Measurements from ENCODE around the gene DDX17.
"Not testable (repeated sequence)": the region's sequence is repeated elsewhere in the genome, so short reads cannot be mapped to it uniquely, and the experiment has no call there.

The DDX17 gene

DNA sequence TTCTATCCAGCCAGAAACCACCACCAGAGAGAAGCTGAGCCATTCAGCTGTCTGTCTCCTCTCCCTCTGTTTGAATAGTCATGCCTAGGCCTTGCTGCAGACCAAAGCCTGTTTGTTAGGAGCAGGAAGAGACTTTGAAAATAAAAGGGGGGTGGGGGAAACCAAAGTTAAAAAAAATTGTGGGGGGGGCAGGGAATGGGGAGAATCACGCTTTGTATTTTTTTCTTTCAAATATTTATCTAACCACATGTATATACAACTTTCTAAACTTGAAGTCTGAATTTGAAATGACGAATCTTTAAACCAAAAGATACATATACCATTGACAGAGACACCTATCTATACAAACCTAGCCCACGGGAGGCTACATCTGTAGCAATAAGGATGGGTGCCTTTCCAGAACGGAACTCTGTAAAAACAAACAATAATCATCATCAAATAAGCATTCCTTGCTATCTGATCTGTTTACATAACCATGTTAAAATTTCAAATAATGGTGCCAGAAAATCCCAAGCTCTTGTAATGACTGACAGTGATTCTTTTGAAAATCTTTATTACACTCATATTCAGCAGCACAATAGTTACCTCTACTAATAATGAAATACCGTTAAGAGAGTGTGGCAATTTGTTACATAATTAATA, 14.3 kb downstream of the DDX17 start:
- DNase-seq (ENCODE audit: low read depth): no peak

DNA sequence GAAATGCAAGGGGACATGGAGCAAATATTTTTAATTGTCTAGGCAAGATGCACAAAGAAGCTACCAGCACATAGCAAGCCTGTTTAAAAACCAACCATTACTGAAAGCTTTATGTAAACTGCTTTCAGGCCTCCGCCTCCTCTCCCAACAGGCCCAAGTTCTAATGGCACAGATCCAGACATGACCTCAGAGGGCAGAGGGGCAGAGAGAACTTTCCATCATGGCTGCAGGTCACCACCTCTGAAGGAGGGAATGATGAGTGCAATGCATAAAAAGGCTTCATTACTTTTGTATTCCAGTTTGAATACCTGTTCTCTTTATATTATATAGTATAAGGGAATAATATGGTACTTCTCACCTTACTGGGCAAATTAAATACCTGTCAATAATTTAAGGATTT, 15.2 kb downstream of the DDX17 start:
- no peak for DNase-seq (ENCODE audit: low read depth)

DNA sequence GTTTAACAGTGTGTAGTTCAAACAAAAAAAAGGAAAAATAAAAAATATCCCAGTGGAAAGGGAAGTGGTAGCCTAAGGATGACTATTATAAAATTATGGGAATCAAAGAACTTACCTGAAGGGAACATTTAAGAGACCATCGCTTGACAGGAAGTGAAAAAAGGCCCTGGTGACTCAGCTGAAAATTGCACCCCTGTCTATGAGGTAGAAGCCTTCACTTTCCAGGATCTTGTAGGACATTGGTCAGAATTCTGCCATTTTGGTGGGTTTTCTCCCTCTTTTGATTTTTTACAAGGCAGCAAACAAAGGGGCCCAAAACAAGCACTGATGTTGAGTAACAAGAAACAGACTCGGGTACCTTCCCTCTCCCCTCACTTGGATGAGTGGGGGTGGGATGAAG, 15.6 kb downstream of the DDX17 start:
- DNase-seq (ENCODE audit: low read depth): no peak

DNA sequence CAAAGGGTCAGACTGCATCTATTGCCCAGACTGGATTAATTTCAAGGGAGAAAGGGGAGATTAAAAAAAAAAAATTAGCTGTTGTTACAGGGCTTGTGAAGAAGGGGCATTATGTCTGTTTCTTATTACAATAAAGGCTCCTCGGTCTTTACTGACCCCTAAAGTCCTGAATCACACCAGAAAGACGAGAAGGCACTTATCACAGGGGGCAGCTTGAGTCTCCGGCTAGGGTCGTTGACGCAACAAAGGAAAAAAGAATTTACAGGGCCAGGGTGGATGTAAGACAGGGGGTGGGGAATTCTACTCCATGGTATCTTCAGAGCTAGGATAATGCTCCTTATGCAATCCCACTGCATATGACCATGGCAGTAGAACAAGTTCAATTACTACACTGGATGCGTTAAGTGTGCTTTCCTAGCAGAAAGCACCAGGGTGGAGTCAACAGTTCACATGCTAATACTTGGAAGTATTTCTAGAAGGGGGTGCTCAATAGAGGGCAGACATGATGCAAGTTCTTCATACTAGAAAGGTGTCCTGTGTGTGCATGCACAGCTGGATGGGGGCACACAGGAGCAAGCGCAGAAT, 16.5 kb downstream of the DDX17 start:
- no peak for DNase-seq (ENCODE audit: low read depth)

DNA sequence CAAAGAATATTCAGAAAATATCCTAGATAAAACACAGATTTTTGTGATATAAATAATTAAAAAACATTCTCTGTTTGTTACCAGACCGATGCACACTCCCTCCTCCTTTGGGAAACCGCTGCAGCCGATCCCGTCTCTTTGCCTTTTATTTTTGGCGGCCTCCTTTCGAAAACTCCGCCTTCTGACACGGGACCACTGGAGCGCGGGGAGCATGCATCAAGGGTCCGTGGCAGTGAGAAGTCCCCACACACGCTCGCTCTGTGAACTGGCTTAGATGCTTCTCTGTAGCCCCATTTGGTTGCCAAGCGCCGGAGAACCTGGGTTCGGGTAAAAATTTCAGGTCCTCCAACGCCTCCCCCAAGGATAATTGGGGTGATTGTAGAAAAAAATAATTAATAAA, 17.0 kb downstream of the DDX17 start:
- no peak for DNase-seq (ENCODE audit: low read depth)

DNA sequence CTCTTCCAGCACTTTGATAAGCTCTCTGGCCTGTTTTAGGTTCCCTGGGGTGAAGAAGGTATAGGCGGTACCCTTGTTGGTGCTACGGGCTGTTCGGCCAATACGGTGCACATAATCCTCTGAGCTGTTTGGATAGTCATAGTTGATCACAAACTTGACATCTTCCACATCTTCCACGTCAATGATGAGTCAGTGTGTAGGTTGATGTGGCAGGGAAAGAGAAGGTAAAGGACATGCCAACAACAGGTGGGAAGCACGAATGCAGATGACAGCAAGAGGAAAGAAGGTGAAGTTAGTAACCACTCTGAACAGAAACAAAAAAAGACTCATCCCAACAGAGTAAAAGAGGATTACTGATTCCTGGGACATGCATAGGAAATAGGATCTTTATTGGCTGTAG, 18.2 kb downstream of the DDX17 start:
- no peak for DNase-seq (ENCODE audit: low read depth)

DNA sequence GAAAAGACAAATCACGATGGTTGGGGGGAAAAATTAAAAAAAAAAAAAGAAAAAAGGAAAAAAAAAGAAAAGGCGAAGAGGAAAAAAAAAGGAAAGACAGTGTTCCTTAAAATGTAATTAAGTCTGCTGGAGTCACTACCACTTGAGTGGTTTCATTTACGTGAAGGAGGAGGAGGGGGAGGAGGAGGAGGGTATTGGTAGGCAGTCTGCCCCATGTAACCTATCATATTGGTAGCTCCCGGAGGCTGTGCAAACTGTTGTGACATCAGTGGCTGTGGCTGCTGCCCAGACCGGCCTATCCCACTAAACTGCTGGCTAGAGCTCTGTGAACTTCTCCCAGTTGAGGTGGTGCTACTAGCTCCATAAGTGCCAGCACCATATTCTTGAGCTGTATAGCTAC, 20.3 kb downstream of the DDX17 start:
- no peak for DNase-seq (ENCODE audit: low read depth)

DNA sequence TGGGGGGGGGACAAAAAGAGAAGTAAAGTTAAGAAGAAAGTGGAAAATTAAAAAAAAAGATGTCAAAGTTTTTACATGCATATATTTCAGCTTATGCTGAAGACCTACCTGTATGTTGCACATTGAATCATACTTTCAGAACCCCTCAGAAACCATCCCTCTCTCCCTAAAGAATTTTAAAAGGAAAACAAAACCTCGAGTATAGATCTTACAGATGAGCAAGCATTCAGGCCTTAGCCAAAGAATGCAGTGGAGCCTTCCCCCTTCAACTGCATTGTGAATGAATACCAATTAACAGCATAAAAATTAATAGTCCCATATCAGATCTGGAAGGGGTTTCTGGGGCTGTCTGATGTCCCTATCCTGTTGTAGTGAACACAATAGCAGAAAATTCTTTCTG, 21.9 kb downstream of the DDX17 start:
- no peak for DNase-seq (ENCODE audit: low read depth)

DNA sequence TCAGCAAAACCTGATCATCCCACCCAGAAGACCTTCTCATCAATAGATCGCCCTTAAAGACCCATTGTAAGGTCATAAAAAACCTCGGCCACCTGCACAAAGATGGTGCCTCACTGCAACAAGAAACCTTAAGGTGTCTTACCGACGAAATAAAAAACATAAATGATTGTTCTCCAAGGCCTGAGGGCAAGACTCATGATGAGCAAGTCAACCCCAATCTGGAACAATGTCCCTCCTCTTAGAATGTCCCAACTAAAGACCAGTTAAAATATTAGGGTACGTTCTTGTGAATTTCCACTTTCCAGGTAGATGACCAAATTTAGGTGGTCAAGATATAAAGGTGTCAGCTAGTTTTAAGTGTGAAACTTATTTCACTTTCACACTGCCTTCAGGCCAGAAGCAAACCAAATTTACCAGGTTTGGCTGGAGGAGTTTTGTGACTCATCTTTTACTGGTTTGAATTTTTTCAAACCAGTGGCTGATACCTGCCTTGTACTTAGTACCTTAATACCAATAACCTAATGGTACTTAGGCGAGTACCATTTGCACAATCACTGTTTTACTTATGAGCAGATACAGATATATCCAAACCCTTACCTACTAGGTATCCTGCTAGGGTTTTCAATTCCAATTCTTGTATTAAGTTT, 23.3 kb downstream of the DDX17 start:
- DNase-seq (ENCODE audit: low read depth): no peak

DNA sequence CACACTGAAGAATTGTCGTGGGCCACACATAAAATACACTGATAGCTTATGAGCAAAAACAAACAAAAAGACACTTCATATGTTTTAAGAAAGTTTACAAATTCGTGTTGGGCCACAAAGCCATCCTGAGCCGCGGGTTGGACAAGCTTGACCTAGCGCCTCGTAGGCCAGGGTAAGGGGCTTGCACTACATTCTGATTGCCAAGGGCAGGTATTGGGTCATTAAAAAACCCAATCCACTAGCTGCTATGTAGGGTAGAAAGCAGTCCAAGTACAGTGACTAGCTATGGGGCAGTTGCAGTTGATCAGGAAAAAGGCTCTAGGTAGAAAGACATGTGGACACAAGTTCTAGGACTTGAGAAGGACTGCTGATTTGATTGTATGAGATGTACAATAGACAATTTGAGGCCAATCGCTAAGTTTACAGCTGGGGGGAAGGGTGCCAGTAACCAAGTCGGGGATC, 24.2 kb downstream of the DDX17 start:
- no peak for DNase-seq (ENCODE audit: low read depth)

DNA sequence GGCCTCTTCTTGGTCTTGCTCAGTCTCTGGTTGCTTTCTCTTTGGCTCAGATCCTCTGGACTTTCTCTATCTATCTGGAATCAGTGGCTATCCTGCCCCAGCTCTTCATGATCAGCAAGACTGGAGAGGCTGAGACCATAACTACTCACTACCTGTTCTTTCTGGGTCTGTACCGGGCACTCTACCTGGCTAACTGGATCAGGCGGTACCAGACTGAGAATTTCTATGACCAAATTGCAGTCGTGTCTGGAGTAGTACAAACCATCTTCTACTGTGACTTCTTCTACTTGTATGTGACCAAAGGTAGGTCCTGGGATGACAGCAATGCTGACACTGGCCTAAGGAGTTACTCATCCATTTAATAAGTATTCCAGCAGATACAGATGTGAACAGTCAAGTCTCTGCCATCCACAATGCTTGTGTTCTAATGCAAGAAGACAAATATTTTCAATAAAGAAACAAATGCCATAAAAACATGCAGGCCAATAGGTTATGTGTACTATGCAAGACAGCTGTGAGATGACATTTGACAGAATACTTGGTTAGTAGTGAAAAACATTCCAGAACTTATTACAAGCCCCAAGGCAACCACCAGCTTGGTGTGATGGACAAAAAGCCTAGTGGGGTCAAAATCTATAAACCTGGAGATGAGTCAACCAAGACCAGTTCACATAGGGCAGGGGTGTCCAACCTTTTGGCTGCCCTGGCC, 24.8 kb downstream of the DDX17 start:
- DNase-seq (ENCODE audit: low read depth): no peak

DNA sequence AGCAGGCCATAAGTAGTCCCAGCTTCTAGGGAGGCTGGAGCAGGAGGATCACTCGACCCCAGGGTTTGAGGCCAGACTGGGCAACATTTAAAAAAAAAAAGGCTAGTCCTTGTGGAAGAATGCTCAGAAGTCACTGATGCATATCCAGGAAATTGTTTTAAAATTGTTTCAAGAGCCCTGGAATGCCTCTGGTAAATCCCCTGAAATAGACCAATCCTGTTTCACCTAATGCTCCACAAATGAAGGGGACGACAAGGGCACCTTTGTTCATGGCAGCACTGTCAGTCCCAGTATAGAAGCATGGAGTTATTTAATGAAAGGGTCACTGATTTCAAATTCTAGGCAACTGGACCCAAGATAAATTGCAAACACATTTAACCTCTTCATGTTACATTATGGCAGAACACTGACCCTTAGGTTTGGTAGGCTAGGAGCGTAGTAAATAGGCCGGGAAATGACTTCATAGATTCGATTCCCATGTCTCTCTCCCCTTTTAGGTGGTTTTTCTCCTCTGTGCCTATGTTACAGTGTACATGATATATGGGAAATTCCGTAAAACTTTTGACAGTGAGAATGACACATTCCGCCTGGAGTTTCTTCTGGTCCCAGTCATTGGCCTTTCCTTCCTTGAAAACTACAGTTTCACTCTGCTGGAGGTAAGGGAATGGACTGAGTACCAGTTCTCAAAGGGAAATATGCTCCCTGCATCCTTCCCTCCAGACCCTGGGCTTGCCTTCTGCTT, 26.8 kb downstream of the DDX17 start:
- DNase-seq (ENCODE audit: low read depth): no peak

DNA sequence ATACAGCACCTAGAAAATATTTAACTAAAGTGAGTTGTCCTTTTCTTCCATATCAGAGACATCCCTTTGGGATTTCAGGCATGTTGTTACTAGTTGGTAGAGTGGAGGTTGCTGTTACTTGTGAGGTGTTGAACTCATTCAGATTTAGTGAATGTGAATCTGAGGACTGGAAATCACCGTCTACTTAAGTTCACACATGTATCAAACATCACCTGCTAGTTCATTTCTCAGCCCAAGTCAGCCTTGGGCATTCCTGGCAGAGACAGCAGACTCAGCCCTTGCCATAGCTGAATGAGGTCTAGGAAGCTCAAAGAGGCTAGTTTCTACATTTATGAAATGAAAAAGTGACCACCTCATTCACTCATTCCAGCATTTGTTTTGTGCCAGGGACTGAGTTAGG, 28.5 kb downstream of the DDX17 start:
- no peak for DNase-seq (ENCODE audit: low read depth)

DNA sequence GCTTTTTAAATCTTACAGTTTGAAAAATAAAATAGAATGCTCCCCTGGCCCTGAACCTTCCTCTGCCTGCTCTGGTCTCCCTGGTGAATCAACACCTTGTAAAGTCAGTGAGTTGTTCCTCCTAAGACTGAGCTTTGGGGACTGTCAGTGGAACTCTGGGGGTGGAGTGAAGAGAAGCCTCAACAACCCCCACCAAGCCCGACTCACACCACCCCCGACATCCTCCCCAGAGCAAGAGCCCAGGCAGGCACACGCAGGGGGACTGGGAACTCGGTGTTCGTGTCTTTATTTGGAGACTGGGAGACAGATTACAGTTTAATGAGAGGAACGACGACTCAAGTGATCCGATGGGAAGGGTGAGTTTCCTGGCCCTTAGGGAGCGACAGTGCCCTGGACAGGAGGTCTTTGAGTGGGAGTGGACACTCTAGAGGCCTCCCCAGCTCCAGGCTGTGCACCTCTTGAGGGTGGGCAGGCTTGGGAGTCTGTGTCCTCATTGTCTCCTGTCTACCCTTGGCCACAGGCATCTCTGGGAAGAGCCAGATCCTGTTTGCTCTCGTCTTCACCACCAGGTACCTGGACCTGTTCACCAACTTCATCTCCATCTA, 32.0 kb downstream of the DDX17 start:
- DNase-seq (ENCODE audit: low read depth): no peak

DNA sequence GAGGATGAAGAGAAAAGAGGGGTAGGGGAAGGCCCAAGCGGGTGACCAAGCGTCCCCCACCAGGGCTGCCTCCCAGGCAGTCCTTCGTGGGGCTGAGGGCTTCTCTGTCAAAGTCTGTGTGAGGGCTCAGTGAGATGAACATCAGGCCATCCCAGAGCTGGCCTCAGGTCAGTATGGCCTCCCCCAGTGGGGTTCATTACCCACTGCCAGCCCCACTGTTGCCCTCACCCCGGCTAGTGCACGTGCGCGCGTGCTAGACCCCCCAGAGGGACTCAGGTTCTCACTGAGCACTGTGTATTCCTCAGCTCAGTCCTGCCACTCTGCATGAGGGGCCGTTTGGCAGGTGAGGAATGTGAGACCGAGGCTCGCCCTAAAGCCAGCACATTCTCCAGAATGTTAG, 34.9 kb downstream of the DDX17 start:
- no peak for DNase-seq (ENCODE audit: low read depth)

DNA sequence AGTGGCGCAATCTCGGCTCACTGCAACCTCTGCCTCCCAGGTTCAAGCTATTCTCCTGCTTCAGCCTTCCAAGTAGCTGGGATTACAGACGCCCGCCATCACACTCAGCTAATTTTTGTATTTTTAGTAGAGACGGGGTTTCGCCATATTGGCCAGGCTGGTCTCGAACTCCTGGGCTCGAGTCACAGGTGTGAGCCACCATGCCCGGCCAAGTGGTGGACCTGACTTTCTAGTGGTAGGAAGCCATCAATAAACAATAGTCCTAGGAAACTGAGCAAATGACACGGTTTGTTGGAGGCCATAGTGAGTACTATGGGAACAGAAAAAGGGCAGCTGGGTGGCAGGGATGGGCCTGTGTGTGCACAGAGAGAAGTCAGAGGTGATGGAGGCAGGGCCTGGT, 35.9 kb downstream of the DDX17 start:
- not testable (repeated sequence) for DNase-seq (ENCODE audit: low read depth)

DNA sequence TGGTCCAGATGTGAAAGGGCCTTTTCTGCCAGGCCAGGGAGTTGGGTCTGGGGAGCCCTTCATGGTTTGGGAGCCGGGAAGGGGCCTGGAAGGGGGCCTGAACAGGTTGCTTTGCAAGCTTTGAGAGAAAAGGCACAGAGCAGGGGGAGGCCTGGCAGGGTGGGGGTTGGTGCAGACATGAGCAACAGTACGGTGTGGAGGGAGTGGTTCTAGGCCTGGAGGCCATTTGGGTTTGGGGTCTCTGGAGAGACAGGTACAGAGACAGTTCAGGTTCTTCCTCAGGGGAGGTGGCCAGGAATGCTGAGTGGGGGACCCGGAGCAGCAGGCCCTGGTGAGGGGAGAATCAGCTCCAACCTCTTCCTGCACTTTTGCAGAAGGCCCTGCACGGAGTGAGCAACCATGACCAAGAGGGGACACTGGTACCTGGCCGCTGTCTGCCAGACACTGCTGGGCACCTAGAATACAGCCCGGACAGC, 36.8 kb downstream of the DDX17 start:
- DNase-seq (ENCODE audit: low read depth): no peak

DNA sequence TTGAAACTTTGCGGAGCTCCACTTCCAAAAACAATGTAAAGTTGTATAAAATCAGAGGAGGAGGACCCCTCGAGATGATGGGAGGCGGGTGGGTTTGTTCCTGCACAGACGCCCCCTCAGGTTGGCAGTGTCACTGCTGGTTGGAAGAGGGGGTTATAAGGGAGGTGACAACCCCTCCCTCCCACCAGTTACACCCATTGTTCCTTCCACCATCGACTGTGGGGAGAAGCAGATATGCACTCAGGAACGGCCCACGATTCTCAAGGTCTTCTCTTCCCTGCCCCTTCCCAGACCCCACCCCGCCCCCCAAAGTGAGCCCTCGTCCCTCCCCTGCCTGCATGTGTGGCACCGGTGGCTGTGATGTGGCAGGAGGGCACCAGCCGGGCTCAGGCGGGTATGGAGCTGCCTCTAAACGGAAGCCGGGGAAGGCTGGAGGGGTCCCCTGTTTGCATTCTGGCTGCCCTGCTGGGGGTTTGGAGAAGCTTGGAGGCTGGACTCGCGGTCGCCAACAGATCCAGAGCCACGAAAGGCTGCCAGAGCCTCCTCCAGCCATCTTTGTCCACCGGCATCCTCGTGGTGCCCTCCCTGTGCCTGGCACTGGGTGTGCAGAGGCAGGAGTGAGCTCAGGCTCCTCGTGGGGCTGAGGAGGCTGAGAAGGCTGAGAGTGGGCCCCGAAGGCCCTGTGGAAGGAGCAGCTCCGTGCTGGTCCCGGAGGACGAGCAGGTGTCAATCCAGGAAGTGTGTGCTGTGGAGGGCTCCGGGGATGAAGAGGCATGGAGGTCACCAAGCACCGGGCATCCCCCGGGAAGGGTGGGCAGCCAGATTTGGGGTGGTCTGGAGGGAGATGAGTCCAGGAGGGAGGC, 37.4 kb downstream of the DDX17 start:
- DNase-seq (ENCODE audit: low read depth): no peak

DNA sequence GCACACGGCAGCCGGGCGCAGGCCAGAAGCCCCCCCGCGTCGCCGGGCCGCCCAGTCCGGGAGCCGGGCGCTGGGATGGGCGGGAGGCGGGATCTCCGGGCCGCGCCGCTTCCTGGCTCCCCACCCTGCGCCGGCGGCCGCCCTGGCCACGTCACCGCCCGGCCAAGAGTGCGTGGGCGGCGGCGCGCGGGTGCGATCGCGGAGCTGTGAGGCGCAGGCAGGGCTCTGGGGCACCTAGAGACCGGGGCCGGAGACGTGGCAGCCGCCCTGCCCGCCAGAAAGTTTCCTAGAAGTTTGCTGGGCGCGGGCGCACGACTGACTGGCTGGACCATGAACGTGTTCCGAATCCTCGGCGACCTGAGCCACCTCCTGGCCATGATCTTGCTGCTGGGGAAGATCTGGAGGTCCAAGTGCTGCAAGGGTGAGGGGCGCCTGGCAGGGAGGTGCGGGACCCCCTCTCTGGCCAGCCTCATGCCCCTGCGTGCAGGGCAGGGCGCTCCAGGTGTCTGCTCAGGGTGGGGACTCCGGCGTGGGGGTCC, 38.1 kb downstream of the DDX17 start, which contains the start of gene KDELR3:
KDELR3 (plus strand) TSS at position 193 of the 539 bp plus-strand sequence; CDS start at position 331, 138 bp downstream.
- peak; percentile 36 for DNase-seq (ENCODE audit: low read depth)

DNA sequence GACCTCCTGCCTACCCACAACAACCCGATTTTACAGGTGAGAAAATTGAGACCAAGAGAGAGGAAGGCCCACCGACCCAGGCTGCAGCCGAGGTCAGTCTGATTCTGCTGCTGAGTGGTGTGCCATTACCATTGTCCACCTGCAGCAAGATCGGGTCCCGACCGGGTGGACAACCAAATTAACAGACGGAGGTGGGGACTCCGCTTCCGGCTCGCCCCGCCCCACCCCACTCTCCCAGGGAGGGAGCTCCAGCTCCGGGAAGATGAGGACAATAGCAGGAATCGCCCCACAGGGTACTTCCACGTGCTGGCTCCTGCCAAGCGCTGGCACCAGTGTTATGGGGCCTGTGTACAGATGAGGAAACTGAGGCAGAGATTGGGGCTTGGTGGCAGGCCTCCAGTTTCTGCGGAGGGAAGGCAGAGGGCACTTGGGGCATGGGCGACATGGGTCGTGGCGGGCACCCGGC, 38.6 kb downstream of the DDX17 start:
- DNase-seq (ENCODE audit: low read depth): no peak
